Thymus (tissue), 14 donors: Measurements from ENCODE around the gene KRTAP13-4. TPM values are rescaled to one million over a fixed set of nuclear protein-coding genes. Genes with fewer than 3 reads are reported as not detected.

Experiments
- DNase-seq, 9 donors: peaks; one replicate each; pipeline ENCODE4 v3.0.0-alpha.2; 2013; ENCODE audit warnings: low spot score in 9 of 9, low read depth in 6 of 9, missing footprints in 1 of 9
- H3K27ac ChIP-seq, 2 donors: one replicate each; pipeline ENCODE4 v1.5.1; 2013; ENCODE audit warnings: control low read depth in 1 of 2, low read depth in 1 of 2, low read length in 1 of 2, mild to moderate bottlenecking in 1 of 2, moderate library complexity in 1 of 2
- H3K27me3 ChIP-seq, 2 donors: one replicate each; pipeline ENCODE4 v1.5.1; 2013; ENCODE audit warnings: low read length in 1 of 2; ENCODE audit not compliant: control insufficient read depth in 2 of 2, insufficient read depth in 1 of 2
- H3K36me3 ChIP-seq, 2 donors: one replicate each; pipeline ENCODE4 v1.5.1; 2013; ENCODE audit warnings: low read length in 1 of 2, mild to moderate bottlenecking in 1 of 2, moderate library complexity in 1 of 2; ENCODE audit not compliant: control insufficient read depth in 2 of 2, insufficient read depth in 2 of 2
- H3K4me1 ChIP-seq, 2 donors: one replicate each; pipeline ENCODE4 v1.5.1; 2013; ENCODE audit warnings: low read length in 2 of 2; ENCODE audit not compliant: control insufficient read depth in 2 of 2, insufficient read depth in 2 of 2
- H3K4me3 ChIP-seq, 2 donors: one replicate each; pipeline ENCODE4 v1.5.1; 2013; ENCODE audit warnings: low read length in 2 of 2, control low read depth in 1 of 2, mild to moderate bottlenecking in 1 of 2
- H3K9me3 ChIP-seq, 2 donors: one replicate each; pipeline ENCODE4 v1.5.1; 2013; ENCODE audit warnings: low read length in 1 of 2, mild to moderate bottlenecking in 1 of 2; ENCODE audit not compliant: control insufficient read depth in 2 of 2, insufficient read depth in 1 of 2
- WGBS: extraction: QIAGEN DNeasy Blood & Tissue Kit; methylation state at CpG from one replicate; pipeline ENCODE4 v1.1.7; 2013; 5-methylcytosine and 5-hydroxymethylcytosine counted together
- long read RNA-seq, 10 donors: transcript quantifications; one replicate each; lab custom pipeline, GENCODE V29; 2026
- polyA plus RNA-seq: library from polyadenylated mRNA; stranded (reverse); fragments of 200-250 nt; gene quantifications from one replicate; pipeline ENCODE4 v1.2.3, GENCODE V29; 2013
- total RNA-seq: library from RNA; stranded (reverse); fragments of 120-200 nt; gene quantifications from one replicate; pipeline ENCODE4 v1.2.4, GENCODE V29; 2013
- donor health status: healthy.

KRTAP13-4 gene, protein sequence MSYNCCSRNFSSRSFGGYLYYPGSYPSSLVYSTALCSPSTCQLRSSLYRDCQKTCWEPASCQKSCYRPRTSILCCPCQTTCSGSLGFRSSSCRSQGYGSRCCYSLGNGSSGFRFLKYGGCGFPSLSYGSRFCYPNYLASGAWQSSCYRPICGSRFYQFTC
- total RNA-seq = 0.05 TPM
- 0.34 TPM for polyA plus RNA-seq
- long read RNA-seq, donor 1 = 0 reads
- long read RNA-seq, donor 2 = 0 reads
- long read RNA-seq, donor 3 = 0 reads
- long read RNA-seq, donor 4 = 0 reads
- long read RNA-seq, donor 5 = 0 reads
- long read RNA-seq, donor 6 = 0 reads
- long read RNA-seq, donor 7 = 0 reads
- long read RNA-seq, donor 8 = 0 reads
- long read RNA-seq, donor 9 = 0 reads
- long read RNA-seq, donor 10 = 0 reads

DNA sequence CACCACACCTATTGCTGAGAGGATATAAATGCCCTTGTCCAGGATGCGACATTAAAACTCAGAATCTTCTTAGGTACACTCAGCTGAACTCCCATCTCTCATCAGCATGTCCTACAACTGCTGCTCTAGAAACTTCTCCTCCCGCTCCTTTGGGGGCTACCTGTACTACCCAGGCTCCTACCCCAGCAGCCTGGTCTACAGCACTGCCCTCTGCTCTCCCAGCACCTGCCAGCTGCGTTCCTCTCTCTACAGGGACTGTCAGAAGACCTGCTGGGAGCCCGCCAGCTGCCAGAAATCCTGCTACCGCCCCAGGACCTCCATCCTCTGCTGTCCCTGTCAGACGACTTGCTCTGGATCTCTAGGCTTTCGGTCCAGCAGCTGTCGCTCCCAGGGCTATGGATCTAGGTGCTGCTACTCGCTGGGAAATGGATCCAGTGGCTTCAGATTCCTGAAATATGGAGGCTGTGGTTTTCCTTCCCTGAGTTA lies at the start of gene KRTAP13-4:
Gene KRTAP13-4, plus strand, starts transcription at position 51 of the 486 bp plus-strand sequence. Its CDS starts 56 bp downstream, at position 107.
- no peaks in the 10 kb centered on the region for H3K4me1 ChIP-seq
- DNase-seq = no peak
- no peak within 1 kb of the TSS for H3K4me3 ChIP-seq
- H3K27ac ChIP-seq = no peak within 1 kb of the TSS
- H3K9me3 ChIP-seq = no peaks in the 10 kb centered on the region
- 85% methylated on average over 9 of the region's 9 CpGs for WGBS
- no peaks in the 10 kb centered on the region for H3K27me3 ChIP-seq
- H3K36me3 ChIP-seq = no peaks in the 10 kb centered on the region

- no peak overlapping the region for H3K4me3 ChIP-seq
- no peak for DNase-seq
- no peaks in the 10 kb centered on the region for H3K4me1 ChIP-seq
- no peaks in the 10 kb centered on the region for H3K9me3 ChIP-seq
- no peak overlapping the region for H3K27ac ChIP-seq
- no peaks in the 10 kb centered on the region for H3K36me3 ChIP-seq
- H3K27me3 ChIP-seq = no peaks in the 10 kb centered on the region
- 50% methylated on average over 1 of the region's 1 CpG for WGBS
These were observed 47.8 kb upstream of the KRTAP13-4 start for GRCh38 chr21:30382201-30382600.

DNA sequence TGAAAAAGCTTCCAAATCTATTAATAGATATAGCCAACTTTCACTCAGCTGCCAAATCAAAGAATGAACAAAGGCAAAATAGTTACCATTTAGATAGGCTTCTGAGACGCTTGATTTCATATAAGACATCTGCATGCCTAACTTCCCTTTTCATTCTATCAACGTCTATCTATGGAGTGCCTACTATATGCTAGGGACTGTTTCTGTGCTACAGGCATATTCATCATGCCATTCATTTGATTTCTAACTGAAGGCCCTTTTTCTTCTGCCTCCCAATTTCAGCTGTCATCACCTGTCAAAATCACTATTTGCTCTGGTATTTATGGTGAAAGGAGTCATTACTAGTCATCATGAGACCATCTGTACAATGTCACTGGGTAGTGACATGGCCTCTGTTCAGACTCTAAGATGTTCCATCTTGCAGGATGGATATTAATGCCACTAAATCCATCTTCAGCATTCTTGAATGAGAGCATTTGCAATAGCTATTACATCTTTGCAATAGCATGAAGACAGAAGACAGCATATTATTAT lies 38.5 kb upstream of the KRTAP13-4 start:
- Histone ChIP-seq H3K27me3 (no peaks in the 10 kb centered on the region), H3K4me1 (no peaks in the 10 kb centered on the region), H3K36me3 (no peaks in the 10 kb centered on the region), H3K27ac (no peak overlapping the region), H3K9me3 (peaks cover 0 to 3% of the 10 kb centered on the region in 2 donors), H3K4me3 (no peak overlapping the region)
- no peak for DNase-seq
- 79% methylated on average over 2 of the region's 2 CpGs for WGBS

DNA sequence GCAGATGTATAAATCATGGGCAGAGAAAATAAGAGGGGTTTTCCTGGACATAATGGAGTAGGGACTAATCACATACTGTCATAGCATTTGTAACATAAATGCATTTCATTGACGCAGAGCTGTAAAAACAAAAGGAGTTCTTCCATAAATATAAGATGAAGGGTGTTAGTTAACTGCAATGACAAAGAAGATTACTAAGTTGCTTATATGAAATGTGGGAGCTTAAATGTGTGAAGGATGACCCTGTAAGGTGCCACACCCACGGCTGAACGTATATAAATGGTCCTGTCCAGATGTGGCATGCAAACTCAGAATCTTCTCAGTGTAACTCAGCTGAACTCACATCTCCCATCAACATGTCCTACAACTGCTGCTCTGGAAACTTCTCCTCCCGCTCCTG lies 34.3 kb upstream of the KRTAP13-4 start, which contains the start of gene KRTAP13-1:
Gene KRTAP13-1, plus strand, starts transcription at position 301 of the 400 bp plus-strand sequence. Its CDS starts 56 bp downstream, at position 357.
- no peak for DNase-seq
- Histone ChIP-seq H3K4me3 (no peak within 1 kb of the TSS), H3K9me3 (peaks cover 0 to under 1% of the 10 kb centered on the region in 2 donors), H3K27me3 (no peaks in the 10 kb centered on the region), H3K27ac (no peak within 1 kb of the TSS), H3K36me3 (no peaks in the 10 kb centered on the region), H3K4me1 (no peaks in the 10 kb centered on the region)
- WGBS = 86% methylated on average over 4 of the region's 4 CpGs

GRCh38 chr21:30408782-30409494 lies 21.1 kb upstream of the KRTAP13-4 start:
- WGBS = 33% methylated on average over 14 of the region's 14 CpGs
- Histone ChIP-seq H3K36me3 (no peaks in the 10 kb centered on the region), H3K27me3 (no peaks in the 10 kb centered on the region), H3K9me3 (peaks cover 0 to 4% of the 10 kb centered on the region in 2 donors), H3K4me1 (no peaks in the 10 kb centered on the region), H3K27ac (no peak overlapping the region), H3K4me3 (no peak overlapping the region)
- peak in 3 of 9 donors; percentile 0 to 4 (median 2) for DNase-seq

DNA sequence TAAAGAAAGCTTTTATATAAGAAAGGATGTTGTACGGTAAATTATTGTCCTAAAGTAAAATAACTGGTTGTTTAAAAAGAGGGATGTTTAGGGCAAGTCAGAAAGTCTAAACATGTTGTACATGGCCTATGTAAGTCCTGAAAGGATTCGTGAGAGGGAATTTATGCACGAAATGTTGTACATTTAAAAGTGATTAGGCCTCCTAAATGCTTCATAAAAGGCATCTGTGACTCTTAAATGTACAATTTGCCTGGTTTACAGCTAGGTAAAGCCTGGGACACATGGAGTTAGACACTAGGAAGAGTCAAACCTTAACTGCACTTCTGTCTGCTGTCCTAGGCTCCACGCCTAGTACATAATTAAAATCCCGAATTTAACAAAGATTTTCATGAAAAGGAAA lies 14.0 kb upstream of the KRTAP13-4 start:
- Histone ChIP-seq H3K9me3 (no peaks in the 10 kb centered on the region), H3K4me3 (no peak overlapping the region), H3K27ac (no peak overlapping the region), H3K36me3 (no peaks in the 10 kb centered on the region), H3K4me1 (no peaks in the 10 kb centered on the region), H3K27me3 (no peaks in the 10 kb centered on the region)
- DNase-seq = no peak
- WGBS = 92% methylated on average over 5 of the region's 5 CpGs

DNA sequence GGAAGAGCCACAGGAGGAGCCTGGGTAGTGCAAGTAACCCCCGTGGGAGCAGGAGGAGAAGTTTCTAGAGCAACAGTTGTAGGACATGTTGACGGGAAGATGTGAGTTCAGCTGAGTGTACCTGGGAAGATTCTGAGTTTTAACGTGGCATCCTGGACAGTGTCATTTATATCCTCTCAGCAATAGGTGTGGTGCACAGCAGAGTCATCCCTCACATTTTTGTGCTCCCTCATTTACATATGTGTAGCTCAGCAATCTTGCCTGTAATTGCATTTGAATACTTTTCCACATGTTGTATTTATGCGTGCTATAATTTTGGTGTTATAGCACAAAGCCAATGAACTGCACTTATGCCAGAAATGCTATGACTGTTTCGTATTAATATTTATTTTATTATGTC lies 4.2 kb upstream of the KRTAP13-4 start, which contains the start of gene KRTAP13-3:
Gene KRTAP13-3, minus strand, starts transcription at position 101 of the 400 bp plus-strand sequence. Its CDS starts 14 bp downstream, at position 87.
- H3K27ac ChIP-seq = no peak within 1 kb of the TSS
- no peaks in the 10 kb centered on the region for H3K4me1 ChIP-seq
- H3K4me3 ChIP-seq = no peak within 1 kb of the TSS
- no peaks in the 10 kb centered on the region for H3K36me3 ChIP-seq
- H3K27me3 ChIP-seq = no peaks in the 10 kb centered on the region
- DNase-seq = no peak
- 92% methylated on average over 5 of the region's 5 CpGs for WGBS
- no peaks in the 10 kb centered on the region for H3K9me3 ChIP-seq

DNA sequence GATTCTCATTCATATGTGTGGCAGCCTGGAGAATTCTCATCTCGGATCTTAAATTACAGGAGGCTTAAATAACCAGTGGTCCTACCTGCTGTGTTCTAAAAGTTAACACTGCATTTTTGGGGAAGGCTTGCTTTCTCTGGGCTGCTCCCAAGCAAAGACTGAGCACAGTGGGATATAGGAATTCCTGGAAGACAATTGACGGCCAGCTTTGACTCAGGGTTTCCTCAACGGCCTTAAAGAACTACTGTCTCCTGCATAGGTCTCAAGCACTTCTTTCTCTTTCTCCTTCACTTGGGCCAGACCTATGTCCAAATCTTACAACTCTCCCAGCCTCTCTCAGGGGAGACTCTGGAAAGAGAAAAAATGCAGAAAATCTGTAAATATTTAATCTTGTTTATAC lies 3.3 kb upstream of the KRTAP13-4 start:
- no peaks in the 10 kb centered on the region for H3K36me3 ChIP-seq
- no peak overlapping the region for H3K27ac ChIP-seq
- no peaks in the 10 kb centered on the region for H3K27me3 ChIP-seq
- no peak overlapping the region for H3K4me3 ChIP-seq
- no peaks in the 10 kb centered on the region for H3K4me1 ChIP-seq
- 82% methylated on average over 3 of the region's 3 CpGs for WGBS
- DNase-seq = no peak
- H3K9me3 ChIP-seq = no peaks in the 10 kb centered on the region
